Smooth muscle cell of the brain vasculature (primary cell): ENCODE data around the gene KIF18A.
"Not testable (repeated sequence)": the region's sequence is repeated elsewhere in the genome, so short reads cannot be mapped to it uniquely, and the experiment has no call there.

Experiments
- DNase-seq: peaks from one replicate; pipeline ENCODE4 v3.0.0-alpha.2; 2012; ENCODE audit warnings: low read depth, low spot score

Gene KIF18A

DNA sequence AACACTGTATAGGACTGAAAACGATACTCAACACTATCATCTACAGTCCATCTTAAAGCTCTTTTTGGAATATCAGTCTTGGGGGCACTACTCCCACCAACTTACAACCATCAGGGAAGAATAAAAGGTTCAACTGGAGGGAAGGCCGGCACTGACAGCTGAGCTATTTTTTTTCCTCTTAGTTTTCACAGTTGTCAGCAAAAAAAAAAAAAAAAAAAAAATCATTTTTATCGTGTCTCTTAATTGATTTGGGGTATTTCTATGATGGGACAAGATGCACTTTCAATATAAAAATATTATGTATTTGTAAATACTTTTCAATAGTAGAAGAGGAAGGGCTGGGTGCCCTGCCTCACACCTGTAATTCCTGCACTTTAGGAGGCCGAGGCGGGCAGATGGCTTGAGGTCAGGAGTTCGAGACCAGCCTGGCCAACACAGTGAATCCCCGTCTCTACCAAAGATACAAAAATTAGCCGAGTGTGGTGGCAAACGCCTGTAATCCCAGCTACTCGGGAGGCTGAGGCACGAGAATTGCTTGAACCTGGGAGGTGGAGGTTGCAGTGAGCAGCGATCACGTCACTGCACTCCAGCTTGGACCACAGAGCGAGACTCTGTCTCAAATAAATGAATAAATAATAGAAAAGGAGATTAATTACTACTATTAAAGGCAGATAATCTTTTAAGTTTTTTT, 1.5 kb downstream of the KIF18A start:
- no peak for DNase-seq

- DNase-seq: no peak
These were observed 2.1 kb downstream of the KIF18A start for GRCh38 chr11:28105869-28106268.

GRCh38 chr11:28104984-28105383, 3.0 kb downstream of the KIF18A start:
- no peak for DNase-seq

- no peak for DNase-seq
These were observed 3.5 kb downstream of the KIF18A start for GRCh38 chr11:28104425-28104824.

GRCh38 chr11:28102300-28102699, 5.7 kb downstream of the KIF18A start:
- not testable (repeated sequence) for DNase-seq

DNA sequence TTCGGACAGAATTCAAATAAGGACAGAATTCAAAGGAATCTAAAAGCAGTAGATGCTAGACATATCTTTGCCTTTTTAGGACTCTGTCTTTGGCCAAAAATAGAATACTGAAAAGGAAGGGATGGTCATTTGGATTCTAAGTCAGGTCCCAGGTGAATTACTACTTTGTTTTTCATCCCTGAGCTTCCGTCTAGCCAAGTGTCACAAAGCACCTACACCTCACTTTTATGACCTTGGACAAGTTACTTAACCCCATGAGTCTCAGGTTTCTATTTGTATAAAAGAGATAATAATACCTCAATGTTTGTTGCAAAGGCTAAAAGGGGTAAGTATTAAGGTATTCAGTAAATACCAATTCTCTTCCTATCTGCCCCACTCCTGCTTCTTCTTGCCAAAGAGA, 7.3 kb downstream of the KIF18A start:
- DNase-seq: no peak

- DNase-seq: no peak
These were observed 8.2 kb downstream of the KIF18A start for GRCh38 chr11:28099715-28100114.

- DNase-seq: no peak
These were observed 9.7 kb downstream of the KIF18A start for GRCh38 chr11:28098257-28098656.

DNA sequence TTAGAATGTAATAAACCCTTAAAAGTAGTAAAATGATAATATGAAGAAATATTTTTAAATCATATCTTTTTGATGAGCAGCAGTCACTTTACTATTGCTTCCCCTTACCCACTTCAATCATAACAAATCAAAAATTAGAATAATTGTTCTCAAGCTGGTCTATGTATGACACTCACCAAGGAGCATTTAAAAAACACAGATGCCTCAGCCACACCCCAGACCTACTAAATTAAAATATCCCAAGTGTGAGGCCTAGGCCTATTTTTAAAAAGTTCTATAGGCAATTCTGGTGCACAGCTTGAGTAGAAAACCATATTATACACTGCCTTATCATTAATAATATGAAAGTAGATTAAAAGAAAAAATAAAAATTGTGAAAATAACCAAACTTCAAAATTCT, 15.2 kb downstream of the KIF18A start:
- DNase-seq: no peak

DNA sequence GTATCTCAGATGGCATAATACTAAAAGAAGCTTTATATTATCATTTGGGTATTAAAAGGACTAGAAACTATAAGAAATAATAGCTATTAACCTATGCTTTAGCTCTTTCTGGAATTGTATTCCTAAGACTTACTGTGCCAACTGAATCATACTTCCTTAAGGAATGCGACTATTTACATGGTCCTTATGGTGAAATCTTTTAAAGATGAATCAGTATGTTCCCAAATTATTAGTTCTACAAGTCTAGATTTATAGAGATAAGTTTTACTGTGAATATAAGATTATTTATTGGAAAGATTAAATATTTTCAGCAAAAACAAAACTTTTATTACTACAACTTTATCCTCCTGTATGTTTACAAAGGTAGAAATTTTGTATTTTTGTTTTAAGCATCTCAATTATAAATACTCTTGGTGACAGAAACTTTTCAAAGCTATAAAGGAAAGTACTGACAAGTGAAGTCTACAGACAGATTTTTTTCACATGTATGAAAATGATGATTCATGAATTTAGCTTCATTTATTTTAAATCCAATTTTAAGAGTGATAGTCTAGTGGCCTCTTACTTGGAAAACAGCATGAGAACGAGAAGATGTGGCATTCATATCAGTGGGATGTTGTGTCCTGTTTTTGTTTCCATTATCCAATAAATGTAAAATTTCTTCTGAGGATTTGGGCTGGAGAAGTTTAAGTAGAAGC, 17.8 kb downstream of the KIF18A start:
- no peak for DNase-seq

DNA sequence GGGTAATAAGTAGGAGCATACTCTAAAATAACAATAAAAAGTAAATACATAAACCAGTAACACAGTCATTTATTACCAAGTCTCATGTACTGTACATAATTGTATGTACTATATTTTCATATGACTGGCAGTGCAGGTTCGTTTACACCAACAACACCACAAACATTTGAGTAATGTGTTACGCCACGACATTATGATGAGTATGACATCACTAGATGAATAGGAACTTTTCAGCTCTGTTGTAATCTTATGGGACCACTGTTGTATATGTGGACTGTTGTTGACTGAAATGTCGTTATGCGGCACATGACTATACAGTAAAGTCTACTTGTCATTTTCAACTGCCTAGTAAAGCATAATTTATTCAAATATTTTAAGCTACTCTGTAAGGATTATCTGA, 18.6 kb downstream of the KIF18A start:
- DNase-seq: no peak

GRCh38 chr11:28087693-28088092, 20.3 kb downstream of the KIF18A start:
- DNase-seq: not testable (repeated sequence)

GRCh38 chr11:28087192-28087591, 20.8 kb downstream of the KIF18A start:
- DNase-seq: not testable (repeated sequence)

DNA sequence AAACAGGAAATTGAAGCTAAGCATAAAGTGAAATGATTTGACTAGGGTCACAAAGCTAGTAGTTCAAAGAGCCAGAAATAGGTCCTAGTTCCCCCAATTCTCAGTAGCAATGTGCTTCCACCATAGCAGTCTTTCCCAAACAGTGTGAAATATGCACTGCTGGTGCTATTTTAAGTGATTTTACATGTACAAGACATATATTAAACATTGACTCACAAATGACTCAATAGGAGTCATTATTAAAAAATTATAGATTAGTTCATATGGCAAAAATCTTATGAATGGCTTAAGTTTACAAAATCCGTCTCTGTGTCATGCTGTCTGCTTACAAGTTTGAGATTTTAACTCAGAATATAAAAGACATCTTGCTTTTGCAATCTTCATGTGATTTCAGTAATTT, 21.4 kb downstream of the KIF18A start:
- DNase-seq: no peak

- DNase-seq: no peak
These were observed 24.8 kb downstream of the KIF18A start for GRCh38 chr11:28083118-28083517.

DNA sequence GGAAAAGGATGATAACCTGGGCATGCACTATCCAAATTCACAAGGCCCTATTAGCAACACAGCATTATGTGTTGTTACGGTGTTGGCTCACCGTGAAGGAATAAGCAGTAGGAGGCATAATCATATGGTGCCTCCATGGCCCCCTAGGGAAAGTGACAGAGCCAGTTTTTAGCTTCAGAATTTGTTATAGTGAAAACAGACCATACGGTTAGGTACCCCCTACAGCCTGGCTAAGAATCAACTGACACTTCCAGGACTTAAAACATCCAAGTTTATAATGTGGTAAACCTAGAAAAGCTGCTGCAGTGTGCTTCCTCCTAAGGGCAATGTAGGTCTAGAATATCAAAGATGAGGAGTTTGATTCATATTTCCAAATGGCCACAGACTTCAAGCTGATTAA, 30.4 kb downstream of the KIF18A start:
- DNase-seq: no peak

DNA sequence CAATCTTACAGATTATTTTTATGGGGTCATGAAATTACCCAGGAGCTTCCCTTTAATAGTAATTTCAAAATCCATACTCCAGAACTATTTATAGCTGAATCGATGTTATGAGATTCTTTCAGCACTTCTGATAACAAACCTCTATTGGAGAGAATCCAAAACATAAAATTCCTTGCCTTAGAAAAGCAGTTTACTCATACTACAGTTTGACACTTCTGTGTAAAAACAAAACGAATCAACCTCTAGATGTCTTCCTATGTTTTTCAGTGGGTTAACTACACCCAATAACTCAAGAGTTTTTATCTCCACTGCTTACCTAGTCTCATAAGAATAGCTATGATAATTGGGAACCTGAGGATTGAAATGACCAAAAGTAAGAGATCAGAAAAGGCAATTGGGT, 35.6 kb downstream of the KIF18A start:
- no peak for DNase-seq

GRCh38 chr11:28071305-28071704, 36.7 kb downstream of the KIF18A start:
- DNase-seq: no peak

GRCh38 chr11:28058333-28058732, 49.6 kb downstream of the KIF18A start:
- DNase-seq: no peak

DNA sequence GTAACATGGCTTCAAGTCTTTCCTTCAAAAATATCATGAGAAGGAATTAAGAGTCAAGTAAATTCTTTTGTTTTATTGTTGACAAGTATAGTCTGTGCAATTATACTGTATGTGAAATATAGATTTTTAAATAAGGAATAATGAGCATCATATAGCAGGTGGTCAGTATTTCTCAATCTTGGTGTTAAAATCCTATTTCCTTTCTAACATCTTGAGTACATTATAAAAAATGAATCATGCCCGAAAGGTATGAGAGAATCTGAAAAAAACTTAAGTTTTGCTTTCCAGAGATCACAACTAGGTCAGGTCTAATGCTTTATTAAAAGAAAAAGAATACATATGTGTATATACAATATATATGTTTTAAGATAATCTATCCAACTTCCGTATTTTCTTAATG, 53.1 kb downstream of the KIF18A start:
- DNase-seq: no peak

- DNase-seq: no peak
These were observed 58.4 kb downstream of the KIF18A start for GRCh38 chr11:28049338-28050216.

DNA sequence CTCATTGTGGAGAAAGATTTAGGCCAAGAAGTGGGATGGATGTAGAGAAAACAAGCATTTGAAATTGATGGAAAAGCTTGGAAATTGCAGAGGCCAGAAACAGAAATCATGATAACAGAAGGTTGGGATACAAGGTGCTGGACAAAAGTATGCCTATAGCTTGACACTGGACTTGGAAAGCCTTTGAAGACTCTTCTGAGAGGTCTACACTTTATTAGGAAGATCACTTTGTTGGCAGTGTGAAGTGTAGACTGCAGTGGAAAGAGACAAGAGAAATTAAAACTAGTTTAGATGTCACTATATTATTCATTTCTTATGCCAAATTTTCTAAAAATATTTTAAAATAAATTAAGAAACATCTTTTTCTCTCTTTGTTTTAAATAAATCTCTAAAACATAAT, 59.1 kb downstream of the KIF18A start:
- no peak for DNase-seq
